Measurements from ENCODE around the gene TMEM186.

TMEM186 gene

DNA sequence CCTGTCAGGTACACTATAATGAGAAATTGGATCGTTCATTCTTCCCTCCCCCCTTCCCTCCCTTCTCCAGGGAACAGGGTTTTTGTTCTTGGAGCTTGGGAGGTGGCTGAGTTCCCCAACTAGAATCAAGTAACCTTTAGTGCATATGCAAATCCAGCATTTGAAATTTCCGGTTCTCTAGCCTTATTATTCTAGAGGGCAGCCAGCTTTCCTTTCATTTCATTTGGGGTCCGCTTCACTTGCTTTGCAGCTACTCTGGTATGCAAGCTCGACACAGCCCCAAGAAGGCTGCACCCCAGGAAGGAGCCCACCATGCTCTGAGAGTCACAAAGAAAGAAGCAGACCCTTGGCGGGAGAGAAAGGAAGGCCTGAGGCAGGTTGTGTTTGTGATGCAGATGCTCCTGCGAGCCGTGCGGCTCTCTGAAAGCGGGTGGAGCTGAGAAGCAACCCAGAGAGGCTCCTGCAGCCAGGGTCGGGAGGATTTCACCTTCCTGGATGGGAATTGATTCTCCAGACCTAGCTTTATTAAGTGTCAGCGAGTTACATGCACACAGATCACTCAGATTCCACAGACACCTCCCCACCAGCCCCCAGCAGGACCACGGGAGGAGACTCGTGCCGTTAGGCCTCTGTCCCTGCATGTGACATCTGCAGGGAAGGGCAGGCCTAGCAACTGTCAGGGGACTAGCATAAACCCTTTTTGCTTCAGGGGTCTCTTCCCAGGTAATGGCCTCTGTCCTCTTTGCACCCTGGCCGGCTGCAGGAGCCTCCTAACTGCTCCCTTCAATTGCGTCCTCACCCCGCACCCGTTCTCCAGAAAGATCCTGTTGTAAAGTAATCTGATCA, 34.7 kb upstream of the TMEM186 start:
- Histone ChIP-seq H3K4me1 (ENCODE audit: control insufficient read depth, insufficient read depth, low read length, poor library complexity, severe bottlenecking) (no peaks in the 10 kb centered on the region), H3K9me3 (ENCODE audit: control insufficient read depth, low read length) (no peaks in the 10 kb centered on the region), H3K27me3 (replicated peaks; ENCODE audit: control insufficient read depth, insufficient read depth, low read length, poor library complexity, severe bottlenecking) (no peaks in the 10 kb centered on the region), H3K27ac (ENCODE audit: insufficient read depth, low read length, poor library complexity, severe bottlenecking) (no peak overlapping the region), H3K4me3 (ENCODE audit: insufficient read depth, low read depth, low read length, poor library complexity, severe bottlenecking) (no peak overlapping the region), H3K36me3 (ENCODE audit: control insufficient read depth, insufficient read depth, low read length) (peaks cover 11% of the 10 kb centered on the region)
- no peak for DNase-seq

DNA sequence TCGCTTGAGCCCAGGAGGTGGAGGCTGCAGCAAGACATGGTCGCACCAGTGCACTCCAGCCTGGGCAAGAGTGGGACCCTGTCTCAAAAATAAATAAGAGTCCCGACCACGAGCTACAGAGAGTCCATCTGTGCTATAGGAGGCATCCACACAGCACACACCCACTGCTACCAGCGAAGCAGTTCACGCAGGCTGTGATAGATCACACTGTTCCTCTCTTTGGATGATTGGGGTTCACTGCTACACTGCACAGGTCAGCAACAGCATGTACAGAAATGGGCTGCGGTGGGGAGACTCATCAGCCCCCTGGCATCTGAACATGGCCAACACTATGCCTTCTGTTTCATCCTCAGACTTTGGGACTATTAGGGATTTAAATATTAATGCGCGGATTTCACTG, 34.0 kb upstream of the TMEM186 start:
- Histone ChIP-seq H3K4me3 (ENCODE audit: insufficient read depth, low read depth, low read length, poor library complexity, severe bottlenecking) (no peak overlapping the region), H3K27ac (ENCODE audit: insufficient read depth, low read length, poor library complexity, severe bottlenecking) (no peak overlapping the region), H3K9me3 (ENCODE audit: control insufficient read depth, low read length) (no peaks in the 10 kb centered on the region), H3K4me1 (ENCODE audit: control insufficient read depth, insufficient read depth, low read length, poor library complexity, severe bottlenecking) (no peaks in the 10 kb centered on the region), H3K36me3 (ENCODE audit: control insufficient read depth, insufficient read depth, low read length) (peaks cover 11% of the 10 kb centered on the region), H3K27me3 (replicated peaks; ENCODE audit: control insufficient read depth, insufficient read depth, low read length, poor library complexity, severe bottlenecking) (no peaks in the 10 kb centered on the region)
- no peak for DNase-seq

DNA sequence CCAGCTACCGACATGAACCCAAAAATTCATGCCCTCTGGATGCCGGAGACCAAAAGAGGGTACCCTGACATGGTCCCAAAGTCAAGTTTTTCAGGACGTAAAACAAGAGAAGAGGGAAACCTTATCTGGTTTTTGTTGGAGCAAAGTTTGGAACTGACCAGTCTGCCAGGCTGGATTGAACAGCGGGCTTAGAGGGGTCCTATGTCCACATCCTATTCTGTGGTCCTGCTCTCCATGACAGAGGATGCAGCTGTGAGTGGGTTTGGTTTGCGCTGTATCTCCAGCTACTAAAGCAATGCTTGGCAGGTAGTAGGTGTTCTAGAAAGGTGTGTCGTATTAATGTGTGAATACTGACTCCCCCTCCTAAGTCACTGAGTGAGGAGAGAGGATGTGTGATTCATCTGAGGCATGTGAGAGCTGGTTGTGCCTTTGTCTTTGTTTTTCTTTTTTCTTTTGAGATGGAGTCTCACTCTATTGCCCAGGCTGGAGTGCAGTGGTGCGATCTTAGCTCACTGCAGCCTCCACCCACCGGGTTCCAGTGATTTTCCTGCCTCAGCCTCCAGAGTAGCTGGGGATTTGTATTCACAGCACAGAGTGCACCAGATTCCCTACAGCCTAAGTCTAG, 31.2 kb upstream of the TMEM186 start:
- Histone ChIP-seq H3K36me3 (ENCODE audit: control insufficient read depth, insufficient read depth, low read length) (peaks cover 11% of the 10 kb centered on the region), H3K4me3 (ENCODE audit: insufficient read depth, low read depth, low read length, poor library complexity, severe bottlenecking) (no peak overlapping the region), H3K27ac (ENCODE audit: insufficient read depth, low read length, poor library complexity, severe bottlenecking) (no peak overlapping the region), H3K9me3 (ENCODE audit: control insufficient read depth, low read length) (no peaks in the 10 kb centered on the region), H3K4me1 (ENCODE audit: control insufficient read depth, insufficient read depth, low read length, poor library complexity, severe bottlenecking) (no peaks in the 10 kb centered on the region), H3K27me3 (replicated peaks; ENCODE audit: control insufficient read depth, insufficient read depth, low read length, poor library complexity, severe bottlenecking) (no peaks in the 10 kb centered on the region)
- DNase-seq = no peak

DNA sequence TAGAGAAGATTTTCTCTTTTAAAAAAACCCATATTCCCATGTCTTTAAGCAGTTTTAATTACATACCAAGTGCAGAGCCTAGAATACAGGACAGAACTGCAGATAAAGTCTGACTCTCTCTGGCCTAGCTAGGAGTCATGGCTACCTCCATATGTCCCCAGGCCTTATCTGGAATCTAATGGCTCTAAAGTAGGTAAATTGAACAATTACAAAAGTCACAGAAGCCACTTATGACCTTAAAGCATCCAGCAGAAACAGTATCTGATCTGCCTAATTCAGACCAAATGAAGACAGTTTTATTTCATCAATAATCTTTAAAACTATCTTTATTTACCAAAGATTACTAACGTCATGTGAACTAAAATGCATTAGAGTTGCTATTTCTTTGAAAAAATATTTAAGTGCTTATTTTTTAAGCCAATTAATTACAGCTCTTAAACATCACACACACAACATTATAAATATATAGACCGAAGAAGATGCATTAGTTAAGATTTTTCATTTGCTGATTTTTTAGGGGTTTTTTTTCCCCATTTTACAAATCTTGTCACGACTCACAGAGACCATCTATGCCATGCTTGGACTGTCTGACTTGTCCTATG, 28.9 kb upstream of the TMEM186 start:
- H3K27ac ChIP-seq (ENCODE audit: insufficient read depth, low read length, poor library complexity, severe bottlenecking) = no peak overlapping the region
- H3K4me1 ChIP-seq (ENCODE audit: control insufficient read depth, insufficient read depth, low read length, poor library complexity, severe bottlenecking) = no peaks in the 10 kb centered on the region
- peaks cover 8% of the 10 kb centered on the region for H3K36me3 ChIP-seq (ENCODE audit: control insufficient read depth, insufficient read depth, low read length)
- H3K27me3 ChIP-seq (replicated peaks; ENCODE audit: control insufficient read depth, insufficient read depth, low read length, poor library complexity, severe bottlenecking) = no peaks in the 10 kb centered on the region
- H3K9me3 ChIP-seq (ENCODE audit: control insufficient read depth, low read length) = no peaks in the 10 kb centered on the region
- no peak overlapping the region for H3K4me3 ChIP-seq (ENCODE audit: insufficient read depth, low read depth, low read length, poor library complexity, severe bottlenecking)
- DNase-seq = no peak

DNA sequence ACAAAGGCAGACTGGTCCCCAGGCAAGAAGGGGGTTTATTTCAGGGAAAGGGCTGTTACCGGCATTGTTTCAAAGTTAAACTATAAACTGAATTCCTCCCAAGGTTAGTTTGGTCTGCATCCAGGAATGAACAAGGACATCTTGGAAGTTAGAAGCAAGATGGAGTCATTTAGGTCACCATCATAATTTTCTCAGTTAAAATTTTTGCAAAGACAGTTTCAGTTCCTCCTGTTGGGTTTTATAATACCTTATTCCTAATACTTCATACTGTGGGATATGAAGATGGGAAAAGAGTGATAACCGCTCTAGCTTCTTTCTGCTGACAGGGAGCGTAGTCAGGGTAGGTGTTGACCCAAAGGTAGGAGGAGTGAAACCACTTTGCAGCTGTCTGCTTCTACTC, 25.0 kb upstream of the TMEM186 start:
- Histone ChIP-seq H3K4me3 (ENCODE audit: insufficient read depth, low read depth, low read length, poor library complexity, severe bottlenecking) (no peak overlapping the region), H3K27me3 (replicated peaks; ENCODE audit: control insufficient read depth, insufficient read depth, low read length, poor library complexity, severe bottlenecking) (no peaks in the 10 kb centered on the region), H3K27ac (ENCODE audit: insufficient read depth, low read length, poor library complexity, severe bottlenecking) (no peak overlapping the region), H3K4me1 (ENCODE audit: control insufficient read depth, insufficient read depth, low read length, poor library complexity, severe bottlenecking) (no peaks in the 10 kb centered on the region), H3K36me3 (ENCODE audit: control insufficient read depth, insufficient read depth, low read length) (peaks cover 16% of the 10 kb centered on the region), H3K9me3 (ENCODE audit: control insufficient read depth, low read length) (no peaks in the 10 kb centered on the region)
- no peak for DNase-seq

DNA sequence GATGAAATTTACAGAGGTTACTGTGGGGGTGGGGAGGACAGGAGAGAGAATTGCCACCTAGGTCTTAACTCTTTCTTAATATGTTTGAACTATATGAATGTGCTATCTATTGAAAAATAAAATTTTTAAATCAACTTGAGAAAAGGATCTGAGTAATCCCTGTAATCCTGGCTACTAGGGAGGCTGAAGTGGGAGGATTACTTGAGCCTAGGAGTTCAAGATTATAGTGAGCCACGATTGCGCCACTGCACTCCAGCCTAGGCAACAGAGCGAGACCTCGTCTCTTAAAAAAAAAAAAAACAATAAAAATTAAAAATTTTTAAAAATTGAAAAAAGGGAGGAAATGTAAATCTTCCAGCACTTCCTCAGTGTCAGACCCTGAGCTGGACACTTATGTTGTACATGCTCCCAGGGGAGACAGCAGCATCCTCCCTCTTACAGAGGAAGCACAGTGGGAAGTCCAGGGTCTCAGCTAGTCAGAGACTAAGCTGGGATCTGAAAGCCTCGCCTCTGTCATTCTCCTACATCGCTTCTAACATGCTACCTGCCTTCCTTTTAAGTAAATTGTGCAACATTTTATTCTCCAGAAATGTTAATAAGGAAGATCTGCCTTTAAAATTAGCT, 22.1 kb upstream of the TMEM186 start:
- peaks cover 6% of the 10 kb centered on the region for H3K4me1 ChIP-seq (ENCODE audit: control insufficient read depth, insufficient read depth, low read length, poor library complexity, severe bottlenecking)
- H3K9me3 ChIP-seq (ENCODE audit: control insufficient read depth, low read length) = no peaks in the 10 kb centered on the region
- H3K36me3 ChIP-seq (ENCODE audit: control insufficient read depth, insufficient read depth, low read length) = peaks cover 26% of the 10 kb centered on the region
- no peak for DNase-seq
- H3K4me3 ChIP-seq (ENCODE audit: insufficient read depth, low read depth, low read length, poor library complexity, severe bottlenecking) = no peak overlapping the region
- no peak overlapping the region for H3K27ac ChIP-seq (ENCODE audit: insufficient read depth, low read length, poor library complexity, severe bottlenecking)
- H3K27me3 ChIP-seq (replicated peaks; ENCODE audit: control insufficient read depth, insufficient read depth, low read length, poor library complexity, severe bottlenecking) = no peaks in the 10 kb centered on the region

DNA sequence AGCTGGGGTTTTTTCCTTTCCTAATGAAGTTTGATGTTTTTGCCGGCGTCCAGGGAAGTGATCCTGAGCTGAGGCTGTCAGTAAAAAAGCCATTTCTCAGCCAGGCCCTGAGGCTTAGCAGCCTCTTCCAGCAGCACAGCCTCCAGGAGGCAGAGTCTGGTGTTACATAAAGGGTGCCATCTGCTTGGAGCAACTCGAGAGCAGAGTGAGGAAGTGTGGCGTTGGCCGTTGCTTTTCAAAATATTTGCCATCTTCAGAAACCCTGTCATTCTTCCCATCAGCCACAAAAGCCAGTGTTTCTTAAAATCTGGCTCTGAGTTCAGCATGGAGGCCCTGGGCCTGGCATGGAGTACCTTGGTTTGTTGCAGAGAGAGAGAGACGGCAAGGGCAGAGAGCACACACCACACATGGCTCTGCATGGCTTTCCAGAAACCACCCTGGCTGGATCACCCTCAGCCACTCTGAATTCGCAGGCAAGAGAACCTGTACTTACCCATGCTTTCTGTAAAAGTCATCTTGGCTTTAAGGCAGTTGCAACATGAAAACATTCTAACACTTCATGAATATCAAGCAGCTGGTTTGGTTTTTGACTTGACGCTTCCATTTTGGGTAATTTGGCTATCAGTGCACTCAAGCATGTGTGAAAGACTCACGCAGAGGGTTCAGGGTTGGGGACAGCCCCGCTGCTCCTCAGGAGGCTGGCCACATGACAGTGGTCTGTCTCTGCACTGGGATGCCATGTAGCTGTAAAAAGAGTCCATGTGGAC, 21.2 kb upstream of the TMEM186 start:
- no peaks in the 10 kb centered on the region for H3K27me3 ChIP-seq (replicated peaks; ENCODE audit: control insufficient read depth, insufficient read depth, low read length, poor library complexity, severe bottlenecking)
- no peaks in the 10 kb centered on the region for H3K9me3 ChIP-seq (ENCODE audit: control insufficient read depth, low read length)
- DNase-seq = no peak
- H3K4me1 ChIP-seq (ENCODE audit: control insufficient read depth, insufficient read depth, low read length, poor library complexity, severe bottlenecking) = peaks cover 6% of the 10 kb centered on the region
- H3K27ac ChIP-seq (ENCODE audit: insufficient read depth, low read length, poor library complexity, severe bottlenecking) = no peak overlapping the region
- H3K36me3 ChIP-seq (ENCODE audit: control insufficient read depth, insufficient read depth, low read length) = peaks cover 28% of the 10 kb centered on the region
- H3K4me3 ChIP-seq (ENCODE audit: insufficient read depth, low read depth, low read length, poor library complexity, severe bottlenecking) = no peak overlapping the region

DNA sequence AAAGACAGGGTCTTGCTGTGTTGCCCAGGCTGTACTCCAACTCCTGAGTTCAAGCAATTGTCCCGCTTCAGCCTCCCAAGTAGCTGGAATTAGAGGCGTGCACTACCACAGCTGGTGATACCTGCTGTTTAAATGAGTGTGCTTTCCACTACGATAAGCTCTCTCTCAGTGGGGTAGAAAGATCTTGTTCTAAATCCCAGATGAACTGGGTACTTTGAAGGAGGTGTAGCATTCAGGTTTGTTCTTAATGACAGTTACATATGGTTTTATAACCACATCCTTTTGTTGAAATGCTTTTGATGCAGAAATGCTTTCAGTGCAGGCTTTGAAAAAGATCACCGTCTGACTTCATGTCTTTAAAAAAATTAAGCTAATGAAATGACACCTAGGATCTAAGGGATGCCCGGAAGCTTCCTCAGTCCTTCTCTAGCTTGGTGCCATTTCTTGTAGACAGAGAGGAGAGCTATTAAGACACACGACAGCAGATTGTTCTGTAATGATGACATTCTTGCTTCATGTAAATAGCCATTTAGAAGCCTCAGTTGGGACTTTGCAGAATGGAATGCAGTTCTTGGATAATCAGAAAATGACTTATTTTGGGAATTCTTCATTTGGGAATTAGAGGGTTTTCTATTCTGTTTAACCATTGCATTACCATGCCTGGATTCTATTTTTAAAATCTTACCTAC, 19.7 kb upstream of the TMEM186 start:
- Histone ChIP-seq H3K36me3 (ENCODE audit: control insufficient read depth, insufficient read depth, low read length) (peaks cover 42% of the 10 kb centered on the region), H3K27me3 (replicated peaks; ENCODE audit: control insufficient read depth, insufficient read depth, low read length, poor library complexity, severe bottlenecking) (no peaks in the 10 kb centered on the region)

DNA sequence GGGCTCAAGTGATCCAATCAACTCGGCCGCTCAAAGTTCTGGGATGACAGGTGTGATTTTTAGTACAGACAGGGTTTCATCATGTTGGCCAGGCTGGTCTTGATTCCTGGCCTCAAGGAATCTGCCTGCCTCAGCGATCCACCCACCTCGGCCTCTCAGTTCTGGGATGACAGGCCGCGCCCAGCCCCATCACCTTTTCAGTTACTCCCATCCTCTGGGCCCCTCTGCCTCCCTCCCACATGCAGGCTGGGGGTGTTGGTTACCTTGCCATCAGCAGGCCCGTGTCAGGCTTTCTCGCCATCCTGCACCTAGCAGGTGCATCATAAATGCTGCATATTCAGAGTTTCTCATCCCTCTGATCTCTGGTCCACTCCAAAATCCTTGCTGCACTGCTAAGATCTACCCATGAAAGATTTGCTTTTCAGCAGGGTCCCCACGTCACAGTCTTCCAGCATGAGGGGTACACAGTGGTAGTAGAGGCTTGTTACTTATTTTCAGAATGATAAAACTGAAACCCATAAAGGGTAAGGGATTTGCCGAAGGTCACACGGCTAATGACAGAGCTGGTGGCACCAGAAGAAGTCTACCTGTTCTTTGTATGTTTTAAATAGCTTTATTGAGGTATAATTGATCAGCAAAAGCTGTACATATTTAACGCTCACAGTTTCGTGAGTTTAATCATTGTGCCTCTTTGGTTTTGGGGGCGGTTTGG, 16.8 kb upstream of the TMEM186 start:
- Histone ChIP-seq H3K27me3 (replicated peaks; ENCODE audit: control insufficient read depth, insufficient read depth, low read length, poor library complexity, severe bottlenecking) (no peaks in the 10 kb centered on the region), H3K27ac (ENCODE audit: insufficient read depth, low read length, poor library complexity, severe bottlenecking) (no peak overlapping the region), H3K4me3 (ENCODE audit: insufficient read depth, low read depth, low read length, poor library complexity, severe bottlenecking) (no peak overlapping the region), H3K4me1 (ENCODE audit: control insufficient read depth, insufficient read depth, low read length, poor library complexity, severe bottlenecking) (peaks cover 6% of the 10 kb centered on the region), H3K36me3 (ENCODE audit: control insufficient read depth, insufficient read depth, low read length) (peaks cover 54% of the 10 kb centered on the region), H3K9me3 (ENCODE audit: control insufficient read depth, low read length) (no peaks in the 10 kb centered on the region)
- DNase-seq = no peak

More for the DNA sequence above, 19.7 kb upstream of the TMEM186 start:
- H3K4me1 ChIP-seq (ENCODE audit: control insufficient read depth, insufficient read depth, low read length, poor library complexity, severe bottlenecking) = peaks cover 6% of the 10 kb centered on the region
- H3K27ac ChIP-seq (ENCODE audit: insufficient read depth, low read length, poor library complexity, severe bottlenecking) = no peak overlapping the region
- H3K9me3 ChIP-seq (ENCODE audit: control insufficient read depth, low read length) = no peaks in the 10 kb centered on the region
- H3K4me3 ChIP-seq (ENCODE audit: insufficient read depth, low read depth, low read length, poor library complexity, severe bottlenecking) = no peak overlapping the region
- DNase-seq = no peak
